Stimulated activated CD8-positive, alpha-beta memory T cell treated with anti-CD3 and anti-CD28 coated beads, Interleukin-4, amount 100 ng/mL, for 1 hour (primary cell): Measurements from ENCODE around the gene GRK5.
A peak's percentile ranks its signal among the peaks of the same experiment; 100 is the strongest.

ENCODE experiments used
- DNase-seq, 2 donors: peaks; one replicate each; pipeline ENCODE4 v3.0.0-alpha.2; 2020; ENCODE audit warnings: low read depth in 2 of 2, low spot score in 1 of 2

The GRK5 gene

DNA sequence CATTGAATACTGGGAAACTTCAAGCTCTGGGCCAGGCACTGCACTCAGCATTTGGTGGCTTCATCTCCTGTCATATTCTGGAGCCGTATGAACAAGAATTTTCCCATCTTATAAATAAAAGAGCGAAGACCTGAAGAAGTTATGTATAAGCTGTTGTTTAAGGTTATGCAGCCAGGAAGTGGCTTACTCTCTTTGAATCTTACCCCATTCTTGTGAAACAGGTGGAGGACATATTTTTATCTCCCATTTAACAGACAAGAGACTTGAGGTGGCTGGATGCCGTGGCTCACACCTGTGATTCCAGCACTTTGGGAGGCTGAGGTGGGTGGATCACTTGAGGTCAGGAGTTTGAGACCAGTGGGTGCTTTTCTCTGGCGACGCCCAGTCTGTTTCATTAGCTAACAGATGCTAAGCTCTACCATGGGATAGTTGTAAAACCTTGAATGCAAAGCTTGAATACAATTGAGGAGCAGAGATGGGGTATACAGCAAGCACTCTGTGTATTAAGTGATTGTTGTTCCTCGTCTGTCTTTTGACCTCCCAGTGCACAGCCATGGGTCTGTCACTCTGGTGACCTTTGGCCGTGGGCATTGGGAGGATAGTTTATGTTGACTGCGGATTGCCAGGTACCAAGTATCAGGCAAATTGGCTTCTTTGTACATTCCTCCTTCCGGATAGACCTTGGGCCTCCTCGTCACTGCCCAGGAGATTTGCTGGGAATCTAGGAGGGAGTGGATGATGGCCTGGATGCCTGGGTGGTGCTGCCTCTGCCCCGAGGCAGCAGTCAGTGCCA, 85.8 kb downstream of the GRK5 start:
- DNase-seq = no peak

DNA sequence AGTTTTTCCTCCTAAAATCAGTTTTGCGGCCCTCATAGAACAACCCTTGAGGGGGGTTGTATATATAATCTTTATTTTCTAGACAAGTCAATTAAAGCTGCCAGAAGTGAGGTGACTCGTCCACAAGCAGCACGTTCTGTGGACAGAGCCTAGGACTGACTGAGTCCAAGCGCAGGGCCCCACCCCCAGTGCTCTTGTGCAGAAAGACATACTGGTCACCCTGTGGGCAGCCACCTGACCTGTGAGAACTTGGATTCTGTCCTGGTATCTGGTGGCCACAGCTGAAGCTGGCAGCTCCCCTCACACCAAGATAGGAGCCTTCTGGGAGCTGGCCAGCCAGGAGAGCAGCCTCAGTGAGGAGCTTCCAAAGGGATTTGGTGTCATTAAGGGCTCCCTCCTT, 89.3 kb downstream of the GRK5 start:
- DNase-seq = no peak

DNA sequence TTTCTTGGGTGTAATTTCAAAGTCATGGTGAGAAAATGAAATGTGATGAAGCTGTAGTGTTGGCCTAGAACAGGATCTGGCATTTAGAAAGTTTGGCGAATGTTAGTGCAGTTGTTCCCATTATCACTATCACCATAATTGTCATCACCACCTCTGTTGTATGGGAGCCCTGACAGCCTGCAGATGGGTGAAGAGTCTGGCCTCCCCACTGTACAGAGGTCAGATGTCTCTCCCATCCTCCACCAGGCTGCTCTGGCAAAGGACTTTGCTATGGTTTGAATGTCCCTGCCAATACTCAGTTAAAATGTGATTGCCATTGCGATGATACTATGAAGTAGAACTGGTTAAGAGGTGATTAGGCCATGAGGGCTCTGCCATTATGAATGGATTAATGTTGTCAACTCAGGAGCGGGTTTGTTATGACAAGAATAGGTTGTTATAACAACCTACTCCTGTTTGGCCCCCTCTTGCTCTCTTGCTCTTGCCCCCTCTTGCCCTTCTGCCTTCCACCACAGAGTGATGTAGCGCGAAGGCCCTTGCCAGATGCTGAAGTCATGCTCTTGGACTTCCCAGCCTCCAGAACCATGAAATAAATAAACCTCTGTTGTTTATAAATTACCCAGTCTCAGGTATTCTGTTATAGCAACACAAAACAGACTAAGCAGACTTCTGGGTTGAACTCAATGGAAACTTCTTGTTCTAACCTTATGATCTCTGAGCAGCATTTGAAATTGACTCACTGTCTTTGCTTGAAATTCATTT, 90.0 kb downstream of the GRK5 start:
- DNase-seq = no peak

DNA sequence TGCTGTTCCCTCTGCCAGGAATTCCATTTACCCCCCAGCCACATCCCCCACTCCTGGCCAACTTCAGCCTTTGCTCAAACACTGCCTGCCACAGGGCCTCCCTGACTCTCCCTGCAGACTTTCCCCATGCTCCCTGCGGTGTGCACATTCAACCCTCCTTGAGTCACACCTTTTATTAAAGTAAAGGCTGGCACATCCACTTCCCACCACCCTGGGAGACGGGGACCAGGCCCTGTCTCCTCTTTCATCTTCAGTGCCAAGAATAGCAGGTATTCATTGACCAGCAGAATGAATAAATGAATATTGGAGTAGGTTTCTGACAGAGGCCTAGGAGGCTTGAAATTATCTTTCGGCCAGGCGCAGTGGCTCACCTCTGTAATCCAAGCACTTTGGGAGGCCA, 91.4 kb downstream of the GRK5 start:
- DNase-seq = no peak

DNA sequence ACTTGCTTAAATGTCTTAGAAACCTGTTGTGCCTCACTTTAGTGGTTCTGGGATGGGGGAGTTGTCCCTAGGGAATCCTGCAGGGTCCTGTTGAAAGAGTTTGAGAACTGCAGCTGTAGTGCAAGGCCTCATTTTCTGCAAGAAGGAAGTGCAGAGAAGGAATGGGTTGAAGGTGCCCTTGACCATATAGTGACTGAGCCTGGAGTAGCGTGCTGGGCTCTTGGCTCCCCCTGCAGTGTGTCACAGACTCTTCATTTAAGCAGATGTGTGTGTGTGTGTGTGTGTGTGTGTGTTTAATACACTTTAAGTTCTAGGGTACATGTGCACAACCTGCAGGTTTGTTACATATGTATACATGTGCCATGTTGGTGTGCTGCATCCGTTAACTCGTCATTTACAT, 92.2 kb downstream of the GRK5 start:
- DNase-seq = no peak

DNA sequence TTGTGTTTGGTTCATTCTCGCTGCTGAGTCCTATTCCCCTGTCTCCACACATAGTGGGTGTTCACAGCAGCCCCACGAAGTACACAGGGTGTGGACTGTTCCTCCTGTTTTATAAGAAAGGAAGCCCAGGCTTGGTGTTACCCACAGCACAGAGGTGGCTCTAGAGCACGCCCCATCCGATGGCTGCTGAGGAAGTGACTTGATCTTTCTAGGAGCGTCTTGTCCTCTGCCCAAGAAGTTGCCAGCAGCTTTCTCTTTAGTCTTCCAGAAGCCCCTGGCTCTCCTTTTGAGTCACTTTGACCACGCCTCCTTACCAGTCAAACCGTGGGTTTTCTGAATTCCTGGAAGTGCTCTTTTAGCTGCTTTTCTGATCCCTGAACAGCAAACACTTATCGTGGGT, 94.0 kb downstream of the GRK5 start:
- DNase-seq = peak in 1 of 2 donors; percentile 46

DNA sequence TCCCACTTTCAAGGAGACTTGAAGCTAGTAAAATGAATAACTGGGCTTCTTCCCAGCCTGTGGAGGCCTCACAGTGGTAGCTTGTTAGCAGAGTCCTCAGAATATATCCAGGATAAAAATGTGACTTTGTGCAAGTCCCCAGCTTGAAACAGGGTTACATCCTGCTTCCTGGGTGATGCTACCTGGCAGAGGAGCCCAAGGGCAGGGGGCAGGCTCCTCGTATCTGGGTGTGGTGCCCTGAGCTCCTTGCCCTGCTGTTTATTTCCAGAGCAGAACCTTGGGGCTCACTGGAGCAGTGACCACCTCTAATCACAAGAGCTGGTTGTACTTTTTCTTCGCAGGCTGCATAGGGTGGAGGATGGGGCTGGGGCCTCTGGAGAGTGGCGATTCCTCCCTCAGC, 94.8 kb downstream of the GRK5 start:
- no peak for DNase-seq

DNA sequence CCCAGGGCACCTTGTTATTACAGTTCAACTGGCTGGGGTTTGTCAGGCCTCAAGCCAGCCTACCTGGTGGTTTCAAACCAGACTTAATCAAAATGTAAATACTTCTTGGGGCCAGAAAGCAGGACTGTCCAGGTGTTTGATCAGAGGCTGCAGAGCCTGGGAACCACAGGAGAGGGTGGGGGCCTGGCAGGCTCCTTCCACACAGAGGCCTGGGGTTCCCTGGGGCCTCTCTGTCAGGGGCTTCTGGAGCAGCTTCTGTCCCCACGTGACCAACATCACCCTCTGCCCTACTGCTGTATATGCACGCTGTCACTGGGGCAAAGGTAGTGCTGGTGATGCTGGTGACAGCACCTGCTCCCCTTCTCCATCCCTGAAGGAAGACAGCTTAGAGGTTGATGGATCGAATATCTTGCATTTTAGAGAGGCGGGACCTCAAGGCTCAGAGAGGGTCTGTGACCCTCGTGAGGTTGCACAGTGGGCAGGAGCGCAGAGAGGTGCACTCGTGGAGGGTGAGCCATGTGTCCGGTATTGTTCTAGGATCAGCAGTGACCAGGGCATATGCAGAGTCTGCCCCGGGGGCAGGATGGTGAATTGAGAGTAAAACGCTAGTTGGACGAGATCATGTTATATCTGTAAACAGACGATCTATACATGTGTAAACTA, 95.4 kb downstream of the GRK5 start:
- DNase-seq = no peak

DNA sequence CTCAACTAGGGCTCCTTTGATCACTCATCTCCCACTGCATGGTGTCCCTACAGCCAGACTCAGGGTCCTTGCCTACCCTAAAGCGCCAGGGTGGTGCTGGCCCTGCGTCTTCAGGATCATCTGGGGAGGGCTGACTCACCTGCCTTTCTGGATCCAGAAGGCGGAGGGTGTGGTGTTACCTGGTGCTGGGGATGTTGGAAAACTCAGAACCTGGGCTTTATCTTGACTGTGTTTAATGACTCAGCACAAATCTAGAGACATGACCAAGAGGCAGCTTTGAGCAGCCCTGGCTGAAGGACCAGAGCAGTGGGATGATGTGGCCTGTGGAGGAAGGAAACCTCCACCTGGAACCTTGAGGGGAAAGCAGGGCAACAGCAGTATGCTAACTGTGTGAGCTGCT, 96.5 kb downstream of the GRK5 start:
- no peak for DNase-seq

DNA sequence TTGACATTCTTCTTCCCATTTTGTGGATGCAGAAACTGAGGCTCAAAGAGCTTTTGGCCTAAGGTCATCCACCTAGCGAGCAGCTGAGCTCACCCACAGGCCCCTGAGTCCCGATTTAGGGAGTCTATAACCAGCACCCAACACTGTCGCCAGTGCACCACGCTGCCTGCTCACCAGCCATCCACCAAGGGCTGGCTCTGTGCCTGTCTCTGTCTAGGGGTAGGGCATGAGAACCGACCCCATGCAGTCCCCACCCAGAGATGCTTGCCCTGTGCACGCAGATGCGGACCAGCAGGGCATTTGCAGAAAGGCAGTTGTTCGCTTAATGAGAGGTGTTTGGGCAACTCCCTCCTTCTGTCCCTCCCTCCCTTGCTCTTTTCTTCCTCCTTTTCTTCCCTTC, 97.2 kb downstream of the GRK5 start:
- no peak for DNase-seq

DNA sequence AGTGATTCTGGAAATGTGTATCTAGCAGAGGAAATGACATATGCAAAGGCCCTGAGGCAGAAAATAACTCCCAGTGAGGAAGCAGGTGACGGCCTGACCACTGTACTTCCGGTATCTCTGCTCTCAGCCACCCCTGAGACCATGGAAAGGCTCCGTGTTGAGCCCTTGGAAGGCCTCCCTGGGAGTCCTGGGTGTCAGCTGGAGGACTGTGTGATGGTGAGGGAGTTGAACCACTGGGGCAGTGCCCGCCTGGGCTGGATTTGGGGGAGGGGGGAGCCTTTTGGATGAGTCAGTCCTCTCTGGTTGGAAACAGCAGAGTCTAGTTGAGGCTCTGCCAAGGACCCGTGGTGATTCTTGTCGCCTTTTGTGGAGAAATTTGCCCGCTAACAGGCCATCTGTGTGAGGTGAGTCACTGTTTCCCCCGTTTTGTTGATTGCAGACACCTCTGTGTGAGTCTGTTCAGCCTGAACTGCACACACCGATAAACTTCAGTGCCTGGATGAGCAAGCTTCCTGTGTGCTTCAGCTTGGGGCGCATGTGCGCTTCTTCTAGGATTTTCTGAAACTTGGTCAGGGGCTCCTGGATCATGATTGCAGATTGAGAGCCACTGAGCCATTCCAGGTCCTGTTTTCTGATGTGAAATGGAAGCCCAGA, 98.6 kb downstream of the GRK5 start:
- DNase-seq = peak; percentile 70 to 75

DNA sequence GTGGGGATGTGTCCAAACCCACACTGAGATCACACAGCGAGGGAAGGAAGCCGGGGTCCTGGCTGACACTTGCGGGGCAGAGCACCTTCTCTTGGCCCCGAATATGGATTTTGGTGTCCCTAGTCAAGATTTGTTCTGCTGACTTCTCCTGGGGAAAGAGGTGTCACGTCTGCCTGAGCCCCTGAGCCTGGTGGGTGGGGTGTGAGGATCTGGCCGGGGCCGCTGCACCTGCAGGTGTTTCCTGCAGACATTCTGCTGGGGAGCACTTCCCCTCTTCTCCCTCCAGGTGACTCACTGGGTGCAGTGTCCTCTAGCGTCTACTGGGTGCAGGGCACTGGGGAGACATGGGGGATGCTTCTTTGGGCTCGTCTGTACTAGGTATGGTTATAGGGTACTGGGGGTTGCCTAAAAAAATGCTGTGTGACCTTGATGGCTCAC, 99.2 kb downstream of the GRK5 start:
- peak; percentile 45 to 56 for DNase-seq

DNA sequence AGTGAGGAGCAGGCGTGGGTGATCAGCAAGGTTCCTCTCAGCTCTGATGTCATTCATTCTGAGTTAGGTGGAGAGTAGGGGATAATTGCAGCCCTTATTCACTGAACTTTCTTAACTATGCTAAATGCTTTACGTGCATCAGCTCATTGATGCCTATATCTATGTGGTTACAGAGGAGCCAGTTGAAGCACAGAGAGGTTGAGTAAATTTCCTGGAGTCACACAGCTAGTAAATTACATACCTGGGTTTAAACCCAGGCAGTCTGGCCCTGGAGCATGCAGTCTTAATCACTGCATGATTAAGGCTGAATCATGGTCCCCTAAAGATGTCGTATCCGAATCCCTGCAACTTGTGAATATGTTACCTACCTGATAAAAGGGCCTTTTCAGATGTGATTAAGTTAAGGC, 99.6 kb downstream of the GRK5 start:
- no peak for DNase-seq

DNA sequence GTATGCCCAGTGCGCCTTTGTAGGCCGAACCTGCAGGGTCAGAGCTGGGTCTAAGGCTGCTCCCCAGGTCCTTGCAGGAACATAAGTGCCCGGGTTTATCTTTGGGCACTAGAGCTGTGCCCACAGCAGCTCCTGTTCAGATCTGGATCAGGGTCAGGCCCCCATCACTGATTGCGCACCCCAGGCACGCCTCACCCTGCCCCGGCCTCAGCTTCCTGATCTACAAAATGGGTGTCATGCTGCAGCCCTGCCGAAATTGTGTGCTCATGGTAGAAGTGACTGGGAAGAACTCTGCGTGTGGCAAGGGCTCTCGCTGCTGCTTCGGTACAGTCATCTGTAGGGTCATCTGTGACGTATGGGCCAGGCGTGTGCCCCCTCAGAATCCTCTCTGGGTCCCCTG, 100.7 kb downstream of the GRK5 start:
- no peak for DNase-seq

DNA sequence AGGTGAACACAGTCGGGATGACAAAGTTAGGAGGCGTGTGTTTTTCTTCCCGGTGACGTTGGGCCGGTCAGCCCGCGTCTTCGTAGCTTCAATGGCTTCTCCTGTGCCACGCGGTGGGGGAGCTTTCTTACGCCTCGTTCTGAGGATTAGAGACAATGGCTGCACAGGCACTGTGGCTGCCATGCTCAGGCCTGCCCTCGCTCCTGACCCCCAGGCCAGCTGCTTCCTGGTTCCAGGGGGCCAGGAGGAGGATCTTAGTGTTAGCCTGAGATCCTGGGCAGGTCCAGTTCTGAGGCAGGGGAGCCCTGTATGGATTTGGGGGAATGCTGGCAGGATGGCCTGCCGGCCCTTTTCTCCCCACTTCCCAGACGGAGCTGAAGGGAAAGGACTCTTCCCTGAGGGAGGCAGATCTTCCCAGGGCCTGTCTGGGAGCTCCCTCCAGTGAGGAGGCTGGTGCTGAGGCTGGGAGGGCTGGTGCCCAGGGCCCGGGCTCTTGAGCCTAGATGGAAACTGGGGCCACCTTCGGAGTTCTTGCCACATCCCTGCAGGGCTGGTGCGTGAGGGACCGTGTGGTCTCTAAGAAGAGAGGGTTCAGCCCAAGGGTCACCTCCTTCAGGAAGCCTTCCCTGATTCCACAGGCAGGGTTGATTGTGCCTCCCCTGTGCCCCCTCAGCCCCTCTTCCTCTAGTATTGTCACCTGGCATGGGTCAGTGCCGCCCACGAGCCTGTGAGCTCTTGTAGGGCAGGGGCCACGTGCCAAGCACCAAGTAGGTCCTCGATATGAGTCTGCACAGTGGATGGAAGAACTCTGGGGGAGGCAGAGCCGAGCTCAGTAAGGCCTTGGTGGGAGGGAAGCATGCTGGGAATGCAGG, 101.4 kb downstream of the GRK5 start:
- no peak for DNase-seq

DNA sequence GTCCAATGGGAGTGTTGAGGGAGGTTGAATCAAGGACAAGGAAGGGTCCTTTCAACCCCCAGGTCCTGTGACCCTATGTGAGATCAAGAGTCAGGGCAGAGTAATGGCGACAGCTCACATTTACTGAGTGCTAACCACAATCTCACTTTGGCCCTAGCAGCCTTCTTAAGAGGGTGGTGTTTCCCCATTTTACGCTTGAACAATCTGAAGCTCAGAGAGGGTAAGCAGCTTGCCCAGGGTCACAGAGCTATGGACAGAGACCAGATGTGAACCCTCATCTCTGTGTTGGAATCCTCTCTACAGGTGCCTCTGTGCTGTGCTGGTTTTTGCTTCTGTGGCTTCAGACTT, 102.0 kb downstream of the GRK5 start:
- no peak for DNase-seq

DNA sequence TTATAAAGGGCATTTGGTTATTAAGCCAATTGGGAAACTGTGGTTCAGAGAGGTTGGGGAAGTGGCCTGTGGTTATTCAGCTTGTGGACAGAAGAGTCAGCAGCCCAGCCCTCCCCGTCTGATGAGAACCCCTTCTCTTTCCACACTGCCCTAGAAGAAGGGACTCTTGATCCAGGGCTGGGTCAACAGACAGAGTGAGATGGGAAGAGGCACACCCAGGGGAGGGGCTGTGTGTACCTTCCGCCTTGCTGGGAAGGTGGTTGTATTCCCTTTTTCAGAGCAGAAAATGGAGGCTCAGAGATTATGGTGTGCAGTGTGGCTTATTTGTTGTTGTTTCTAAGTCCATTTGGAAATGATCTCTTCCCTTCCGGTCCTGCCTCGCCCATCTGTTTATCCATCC, 103.4 kb downstream of the GRK5 start:
- no peak for DNase-seq

DNA sequence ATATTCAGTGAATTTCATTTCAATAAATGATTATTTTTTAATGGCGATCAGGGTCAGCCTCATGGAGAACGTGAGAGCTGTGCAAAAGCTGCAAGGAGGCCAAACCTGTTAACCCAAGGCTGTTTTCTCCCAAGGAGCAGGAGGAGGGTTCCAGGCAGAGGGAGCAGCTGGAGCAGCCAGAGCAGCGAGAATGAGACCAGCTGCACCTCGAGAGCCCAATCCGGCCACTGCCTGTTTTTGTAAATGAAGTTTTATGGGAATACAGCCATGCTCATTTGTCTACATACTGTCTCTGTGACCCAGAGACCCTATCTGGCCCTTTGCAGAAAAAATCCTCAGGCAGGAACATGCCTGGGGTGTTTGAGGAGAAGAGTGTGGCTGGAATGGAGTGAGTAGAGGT, 104.9 kb downstream of the GRK5 start:
- DNase-seq = no peak

DNA sequence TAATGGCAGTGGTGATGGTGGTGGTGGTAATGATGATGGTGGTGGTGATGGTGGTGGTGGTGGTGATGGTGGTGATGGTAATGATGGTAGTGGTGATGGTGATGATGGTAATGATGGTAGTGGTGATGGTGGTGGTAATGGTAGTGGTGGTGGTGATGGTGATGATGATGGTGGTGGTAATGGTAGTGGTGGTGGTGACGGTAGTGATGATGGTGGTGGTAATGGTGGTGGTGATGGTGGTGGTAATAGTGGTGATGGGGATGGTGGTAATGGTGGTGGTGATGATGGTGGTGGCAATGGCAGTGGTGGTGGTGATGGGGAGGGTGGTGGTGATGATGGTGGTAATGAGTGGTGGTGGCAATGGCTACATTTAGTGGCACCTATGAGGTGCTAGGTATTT, 105.7 kb downstream of the GRK5 start:
- no peak for DNase-seq

DNA sequence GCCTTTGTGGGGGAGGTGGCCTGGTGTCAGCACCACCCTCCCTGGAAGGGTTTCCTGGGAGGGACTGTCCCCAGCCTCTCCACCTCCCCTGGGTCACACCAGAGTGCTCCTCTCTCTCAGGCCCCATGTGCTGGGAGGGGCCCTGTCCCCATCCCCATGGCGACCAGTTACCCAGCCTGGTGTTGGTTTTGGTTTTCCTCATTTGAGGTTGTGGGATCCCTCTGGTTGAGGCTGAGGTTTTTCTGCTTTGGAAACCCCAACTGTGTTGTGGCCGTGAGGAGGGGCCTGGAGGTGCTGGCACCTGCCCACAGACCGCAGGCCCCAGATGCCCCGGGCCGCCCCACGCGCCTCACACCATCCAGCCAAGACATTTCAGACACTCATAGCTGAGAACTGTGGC, 106.3 kb downstream of the GRK5 start:
- no peak for DNase-seq

DNA sequence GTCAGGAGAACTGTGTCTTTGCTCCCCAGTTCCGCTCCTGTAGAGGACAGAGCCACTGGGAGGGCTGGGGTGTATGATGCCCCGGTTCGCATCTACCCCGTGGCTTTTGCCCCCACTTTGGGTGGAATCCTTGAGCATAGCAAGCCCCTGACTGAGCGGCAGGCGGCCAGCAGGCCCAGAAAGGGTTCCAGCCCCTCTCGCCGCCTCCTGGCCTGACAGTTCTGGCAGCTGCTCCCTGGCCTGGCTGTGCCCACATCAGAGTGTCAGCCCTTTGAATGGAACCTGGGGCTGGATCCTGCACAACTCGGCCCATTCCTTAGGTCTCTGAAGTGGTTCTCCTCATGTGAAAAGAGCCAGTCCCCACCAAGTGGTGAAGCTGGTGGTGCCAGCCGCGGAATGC, 106.7 kb downstream of the GRK5 start:
- DNase-seq = no peak
